Ishikawa (cell line): Measurements from ENCODE around the gene EGFLAM.

ENCODE experiments used
- CREB1 ChIP-seq: IDR thresholded peaks from 2 replicates; pipeline ENCODE4 v1.6.1; 2012; ENCODE audit warnings: low read depth
- NFIC ChIP-seq: IDR thresholded peaks from 2 replicates; pipeline ENCODE4 v1.6.1; 2012

DNA sequence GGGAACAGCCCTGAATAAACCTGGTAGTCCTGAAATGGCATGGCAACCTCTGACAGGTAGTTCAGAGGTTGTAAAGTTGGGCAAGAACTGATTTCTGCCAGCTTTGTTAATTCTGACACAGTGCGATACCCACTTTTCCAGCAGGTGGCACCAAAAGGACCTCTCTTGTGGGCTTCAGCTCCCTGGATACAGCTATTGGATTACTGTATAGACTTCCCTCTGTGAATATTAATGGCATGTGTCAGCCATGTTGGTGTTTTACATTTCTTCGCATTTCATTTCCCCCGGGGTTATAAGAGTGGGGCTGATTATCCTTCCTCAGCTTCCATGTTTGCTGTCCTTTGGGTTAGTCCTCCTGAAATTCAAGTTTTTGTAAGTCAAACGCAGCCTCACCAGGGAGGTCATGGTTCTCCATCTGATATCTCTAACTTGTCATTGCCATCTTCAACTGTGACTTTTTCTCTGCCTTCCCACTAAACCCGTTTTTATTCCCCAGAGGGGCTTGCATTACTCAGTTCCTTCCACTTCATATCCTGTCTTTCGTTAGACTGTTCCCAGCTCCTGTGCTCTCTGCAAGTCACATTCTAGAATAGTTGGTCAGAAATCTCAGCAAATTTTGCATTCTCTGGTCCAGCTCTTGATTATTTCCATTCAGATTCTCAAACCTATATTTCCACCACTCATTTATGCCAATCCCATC is 162.5 kb downstream of the EGFLAM start:
- TF ChIP-seq NFIC (no peak), CREB1 (no peak)
